ENCODE data around the gene AGAP1.

DNA sequence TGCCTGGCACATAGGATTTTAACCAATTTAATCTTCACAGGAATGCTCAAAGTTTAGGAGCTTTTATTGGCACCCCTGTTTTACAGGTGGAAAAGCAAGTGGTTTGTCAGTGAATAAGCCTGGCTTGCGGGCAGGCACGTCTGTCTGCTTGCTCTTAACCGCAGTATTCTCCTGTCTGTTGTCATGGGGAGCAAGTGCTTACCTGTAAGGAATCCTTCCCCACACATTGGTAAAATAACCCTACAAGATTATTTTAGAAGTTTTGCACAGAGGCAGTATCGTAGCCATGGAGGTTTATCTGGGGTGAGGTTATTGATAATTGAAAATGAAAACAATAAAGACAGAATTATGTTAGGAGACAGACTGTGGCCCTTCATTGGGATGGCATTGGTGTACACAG lies 174.9 kb downstream of the AGAP1 start:
- TF ChIP-seq, protein P1, sequence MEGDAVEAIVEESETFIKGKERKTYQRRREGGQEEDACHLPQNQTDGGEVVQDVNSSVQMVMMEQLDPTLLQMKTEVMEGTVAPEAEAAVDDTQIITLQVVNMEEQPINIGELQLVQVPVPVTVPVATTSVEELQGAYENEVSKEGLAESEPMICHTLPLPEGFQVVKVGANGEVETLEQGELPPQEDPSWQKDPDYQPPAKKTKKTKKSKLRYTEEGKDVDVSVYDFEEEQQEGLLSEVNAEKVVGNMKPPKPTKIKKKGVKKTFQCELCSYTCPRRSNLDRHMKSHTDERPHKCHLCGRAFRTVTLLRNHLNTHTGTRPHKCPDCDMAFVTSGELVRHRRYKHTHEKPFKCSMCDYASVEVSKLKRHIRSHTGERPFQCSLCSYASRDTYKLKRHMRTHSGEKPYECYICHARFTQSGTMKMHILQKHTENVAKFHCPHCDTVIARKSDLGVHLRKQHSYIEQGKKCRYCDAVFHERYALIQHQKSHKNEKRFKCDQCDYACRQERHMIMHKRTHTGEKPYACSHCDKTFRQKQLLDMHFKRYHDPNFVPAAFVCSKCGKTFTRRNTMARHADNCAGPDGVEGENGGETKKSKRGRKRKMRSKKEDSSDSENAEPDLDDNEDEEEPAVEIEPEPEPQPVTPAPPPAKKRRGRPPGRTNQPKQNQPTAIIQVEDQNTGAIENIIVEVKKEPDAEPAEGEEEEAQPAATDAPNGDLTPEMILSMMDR (IDR thresholded peaks at IDR 0.05): no peak
- TF ChIP-seq POLR2A (IDR thresholded peaks at IDR 0.05) (no peak), EP300 (IDR thresholded peaks at IDR 0.05) (no peak)
